Heart left ventricle (tissue), 13 donors: ENCODE results near the gene SLC25A21.

Source experiments
- POLR2A ChIP-seq, 2 donors: fragments of 450-650 bp; IDR thresholded peaks; one replicate each; pipeline ENCODE4 v1.6.1; 2017; ENCODE audit warnings: antibody characterized with exemption in 2 of 2, mild to moderate bottlenecking in 2 of 2, moderate library complexity in 2 of 2
- TF ChIP-seq, protein P1 (sequence below), 12 donors: fragments of 200-600 bp; sonication (generic) in 4 of 12; IDR thresholded peaks; one replicate each; pipeline versions ENCODE4 v1.5.0 to v1.8.0; 2018 to 2022; ENCODE audit warnings: antibody characterized with exemption in 12 of 12, mild to moderate bottlenecking in 5 of 12
- donor health status: ischemic (EF 13 %, LVEDD 7.1; RV severe dilation, severe dysfunction).
- donor health status: DM: no; HTN: yes; CAD: no.
- donor health status: DM: no; HTN: no; CAD: no.
- donor health status: ischemic (EF 25% LVEDD 6.9; RV normal size, moderate dysfunction).
- donor health status: ischemic (EF 25% LVEDD 5.7; RV mildly dilated, moderate dysfunction).
- donor health status: ischemic (EF 35%, LVEDD 5.7; RV mildly dilated, moderate dysfunction).
- donor health status: nonischemic (EF 11% LVEDD 7.7; RV severe dilation, severe dysfunction).
- donor health status: DM: yes; HTN: yes; CAD: no.
- donor health status: PGD.
- donor health status: ischemic (EF 29% LVEDD 5.4; RV normal size, mild dysfunction).
- donor health status: nonischemic (EF 23%, LVEDD 6.1; RV moderate dilation, normal function).

DNA sequence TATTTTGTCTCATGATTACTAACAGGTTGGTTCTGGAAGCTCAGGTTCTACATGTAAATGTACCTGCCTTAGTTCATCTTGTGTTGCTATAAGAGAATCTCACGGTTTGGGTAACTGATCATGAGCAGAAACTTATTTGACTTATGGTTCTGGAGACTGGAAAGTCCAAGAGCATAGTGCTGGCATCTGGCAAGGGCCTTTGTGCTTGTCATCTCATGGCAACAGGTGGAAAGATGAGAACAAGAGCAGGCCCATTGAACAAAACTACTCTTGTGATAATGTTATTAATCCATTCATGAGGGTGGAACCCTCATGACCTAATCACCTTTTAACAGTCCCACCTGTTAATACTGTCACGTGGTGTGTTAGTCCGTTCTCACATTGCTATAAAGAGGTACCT, 48.7 kb upstream of the SLC25A21 start:
- TF ChIP-seq, protein P1, sequence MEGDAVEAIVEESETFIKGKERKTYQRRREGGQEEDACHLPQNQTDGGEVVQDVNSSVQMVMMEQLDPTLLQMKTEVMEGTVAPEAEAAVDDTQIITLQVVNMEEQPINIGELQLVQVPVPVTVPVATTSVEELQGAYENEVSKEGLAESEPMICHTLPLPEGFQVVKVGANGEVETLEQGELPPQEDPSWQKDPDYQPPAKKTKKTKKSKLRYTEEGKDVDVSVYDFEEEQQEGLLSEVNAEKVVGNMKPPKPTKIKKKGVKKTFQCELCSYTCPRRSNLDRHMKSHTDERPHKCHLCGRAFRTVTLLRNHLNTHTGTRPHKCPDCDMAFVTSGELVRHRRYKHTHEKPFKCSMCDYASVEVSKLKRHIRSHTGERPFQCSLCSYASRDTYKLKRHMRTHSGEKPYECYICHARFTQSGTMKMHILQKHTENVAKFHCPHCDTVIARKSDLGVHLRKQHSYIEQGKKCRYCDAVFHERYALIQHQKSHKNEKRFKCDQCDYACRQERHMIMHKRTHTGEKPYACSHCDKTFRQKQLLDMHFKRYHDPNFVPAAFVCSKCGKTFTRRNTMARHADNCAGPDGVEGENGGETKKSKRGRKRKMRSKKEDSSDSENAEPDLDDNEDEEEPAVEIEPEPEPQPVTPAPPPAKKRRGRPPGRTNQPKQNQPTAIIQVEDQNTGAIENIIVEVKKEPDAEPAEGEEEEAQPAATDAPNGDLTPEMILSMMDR (IDR thresholded peaks at IDR 0.05): no peak
- no peak for TF ChIP-seq POLR2A (IDR thresholded peaks at IDR 0.05)
